ENCODE results near the gene AGPAT1. TPM values are rescaled to one million over a fixed set of nuclear protein-coding genes. Genes with fewer than 3 reads are reported as not detected.

The AGPAT1 gene
- total RNA-seq (2021) (84.5 to 88.9 TPM (median 87.5 TPM) in 3 replicates), Bru-seq, nascent RNA (percentile 83 among the genes with signal in this experiment)
- long read RNA-seq, experiment 1, transcript AGPAT1-206 (7 exons, 2,496 nt), result minor isoform, 29 of 185 reads
- long read RNA-seq, experiment 1, transcript AGPAT1-202 (7 exons, 2,017 nt), result minor isoform, 18 of 185 reads
- long read RNA-seq, experiment 1, transcript AGPAT1-203 (7 exons, 2,234 nt), result major isoform, 101 of 185 reads
- long read RNA-seq, experiment 1, partial matches to known transcripts, result 9 of 185 reads
- long read RNA-seq, experiment 1, other reads (novel, unspliced or antisense), result 24 of 185 reads
- long read RNA-seq, experiment 2, transcript AGPAT1-203 (7 exons, 2,234 nt), result major isoform, 81 of 163 reads
- long read RNA-seq, experiment 2, transcript AGPAT1-202 (7 exons, 2,017 nt), result minor isoform, 8 of 163 reads
- long read RNA-seq, experiment 2, partial matches to known transcripts, result 30 of 163 reads
- long read RNA-seq, experiment 2, other reads (novel, unspliced or antisense), result 37 of 163 reads
- long read RNA-seq, experiment 3, transcript AGPAT1-203 (7 exons, 2,234 nt), result major isoform, 32 of 66 reads
- long read RNA-seq, experiment 3, transcript AGPAT1-206 (7 exons, 2,496 nt), result minor isoform, 6 of 66 reads
- long read RNA-seq, experiment 3, transcript AGPAT1-202 (7 exons, 2,017 nt), result minor isoform, 15 of 66 reads
- long read RNA-seq, experiment 3, partial matches to known transcripts, result 2 of 66 reads
- long read RNA-seq, experiment 3, other reads (novel, unspliced or antisense), result 7 of 66 reads

- Mint-ChIP-seq H3K4me1 (peaks cover 38% of the 10 kb centered on the region), H3K36me3 (peaks cover 21% of the 10 kb centered on the region), H3K4me3 (peak within 1 kb of the TSS; percentile 82), H3K9me3 (no peaks in the 10 kb centered on the region), H3K27ac (peak within 1 kb of the TSS; percentile 98), H3K27me3 (ENCODE audit: low read depth) (no peaks in the 10 kb centered on the region)
- DNase-seq (ENCODE audit: low spot score), result peak; percentile 98
- CTCF ChIA-PET, result interaction anchor here (0.5 to 2.6 kb wide), 8 partner anchors 9 to 263 kb away, joined by 3 to 30 read pairs (median 4); no protein-coding TSS in a partner anchor
- ATAC-seq, result peak; percentile 58
- POLR2A ChIA-PET, result interaction anchor here (1.0 to 3.7 kb wide), 3 partner anchors 8 to 57 kb away, joined by 4 to 25 read pairs (median 15); no protein-coding TSS in a partner anchor
- TF ChIP-seq ZNF416 (CRISPR knock-in tag; IDR thresholded peaks at IDR 0.05), result no peak
- no peak for TF ChIP-seq ETV6 (CRISPR knock-in tag; IDR thresholded peaks at IDR 0.05)
- TF ChIP-seq NFE2L1 (CRISPR knock-in tag; IDR thresholded peaks at IDR 0.05), result no peak
- no peak for TF ChIP-seq FOXJ3 (CRISPR knock-in tag; IDR thresholded peaks at IDR 0.05; ENCODE audit: borderline replicate concordance)
- no peak for TF ChIP-seq ZBTB43 (CRISPR knock-in tag; IDR thresholded peaks at IDR 0.05)
- no peak for TF ChIP-seq MYBL2 (CRISPR knock-in tag; IDR thresholded peaks at IDR 0.05)
- no peak for TF ChIP-seq ZSCAN18 (CRISPR knock-in tag; IDR thresholded peaks at IDR 0.05)
- no peak for TF ChIP-seq SOX15 (CRISPR knock-in tag; IDR thresholded peaks at IDR 0.05)
- no peak for TF ChIP-seq SMAD4 (CRISPR knock-in tag; IDR thresholded peaks at IDR 0.05)
- TF ChIP-seq CTCF (IDR thresholded peaks at IDR 0.05), result no peak
- no peak for TF ChIP-seq NR3C1 (CRISPR knock-in tag; conservative IDR thresholded peaks at IDR 0.05; ENCODE audit: low read depth)
- no peak for TF ChIP-seq GRHL2 (CRISPR knock-in tag; IDR thresholded peaks at IDR 0.05; ENCODE audit: insufficient replicate concordance, severe bottlenecking)
- no peak for TF ChIP-seq ATF3 (CRISPR knock-in tag; conservative IDR thresholded peaks at IDR 0.05)
- TF ChIP-seq MAX (CRISPR knock-in tag; IDR thresholded peaks at IDR 0.05), result peak; percentile 17; the same call in 1 of the 2 replicates
- no peak for TF ChIP-seq MLX (CRISPR knock-in tag; IDR thresholded peaks at IDR 0.05)
- TF ChIP-seq ZNF423 (CRISPR knock-in tag; IDR thresholded peaks at IDR 0.05), result no peak
- no peak for TF ChIP-seq USF2 (CRISPR knock-in tag; IDR thresholded peaks at IDR 0.05)
- no peak for TF ChIP-seq FOXP1 (CRISPR knock-in tag; IDR thresholded peaks at IDR 0.05; ENCODE audit: borderline replicate concordance)
- no peak for TF ChIP-seq ZBTB21 (CRISPR knock-in tag; IDR thresholded peaks at IDR 0.05; ENCODE audit: borderline replicate concordance)
- TF ChIP-seq FOXK1 (CRISPR knock-in tag; IDR thresholded peaks at IDR 0.05), result 0 out of 2 replicates have a peak, but pooled peaks have one; percentile 25
- no peak for TF ChIP-seq TEAD4 (CRISPR knock-in tag; IDR thresholded peaks at IDR 0.05)
- peak; percentile 67 for TF ChIP-seq NFYB (CRISPR knock-in tag; conservative IDR thresholded peaks at IDR 0.05; ENCODE audit: low read depth)
- TF ChIP-seq ZNF396 (CRISPR knock-in tag; IDR thresholded peaks at IDR 0.05; ENCODE audit: borderline replicate concordance), result no peak
- no peak for TF ChIP-seq TP53 (CRISPR knock-in tag; IDR thresholded peaks at IDR 0.05)
- TF ChIP-seq PREB (CRISPR knock-in tag; IDR thresholded peaks at IDR 0.05; ENCODE audit: borderline replicate concordance), result no peak
- no peak for TF ChIP-seq PRRX2 (CRISPR knock-in tag; IDR thresholded peaks at IDR 0.05)
- TF ChIP-seq EMX1 (CRISPR knock-in tag; IDR thresholded peaks at IDR 0.05), result no peak
- no peak for TF ChIP-seq RORB (CRISPR knock-in tag; IDR thresholded peaks at IDR 0.05)
- TF ChIP-seq HMGA2 (CRISPR knock-in tag; IDR thresholded peaks at IDR 0.05), result no peak
These were observed at the start of gene AGPAT1 for GRCh38 chr6:32175711-32176475. TSS of gene AGPAT1 (minus strand) at chr6:32176084. CDS start at chr6:32171496, 4,588 bp downstream.

Data from WTC11 (cell line).